CD4-positive, alpha-beta T cell (primary cell): ENCODE results near the gene SCARB1. TPM values are rescaled to one million over a fixed set of nuclear protein-coding genes. Genes with fewer than 3 reads are reported as not detected.

ENCODE experiments used
- ATAC-seq: fragments of 200-7000 bp; cut with Tn5 transposase; one replicate; pipeline ENCODE4 v1.10.0; 2022; ENCODE audit warnings: mild to moderate bottlenecking; ENCODE audit not compliant: poor library complexity
- CTCF ChIA-PET: fragments of 350-600 bp; sonication (Branson Sonifier 250); formaldehyde crosslinking; loops from one replicate; lab custom pipeline; 2021; ENCODE audit warnings: antibody characterized with exemption, inconsistent platforms; lab: Charles Lee
- POLR2A ChIA-PET: fragments of 350-600 bp; sonication (Branson Sonifier 250); formaldehyde crosslinking; loops from one replicate; lab custom pipeline; 2021; ENCODE audit warnings: antibody characterized with exemption, inconsistent platforms; lab: Charles Lee
- DNase-seq, 14 experiments: peaks; one replicate each; pipeline ENCODE4 v3.0.0-alpha.2; 2013 to 2020; ENCODE audit warnings: mixed read lengths in 2 of 14
- H3K27ac ChIP-seq, 2 donors: one replicate each; pipeline versions ENCODE4 v1.5.1 to v1.7.0; 2013; ENCODE audit warnings: low read length in 2 of 2, low read depth in 1 of 2, mild to moderate bottlenecking in 1 of 2
- H3K27me3 ChIP-seq, 2 experiments: 1 replicate in 1 of 2; 2 replicates in 1 of 2; pipeline versions ENCODE4 v1.6.1 to v1.7.0; 2013; ENCODE audit warnings: low read length in 2 of 2, control low read depth in 1 of 2, mild to moderate bottlenecking in 1 of 2, moderate library complexity in 1 of 2; ENCODE audit not compliant: insufficient read depth in 2 of 2, control insufficient read depth in 1 of 2
- H3K36me3 ChIP-seq: one replicate; pipeline ENCODE4 v1.6.1; 2013; ENCODE audit warnings: low read length, control low read depth; ENCODE audit not compliant: insufficient read depth
- H3K4me1 ChIP-seq: one replicate; pipeline ENCODE4 v1.6.1; 2013; ENCODE audit warnings: low read length, control low read depth; ENCODE audit not compliant: insufficient read depth
- H3K4me3 ChIP-seq: one replicate; pipeline ENCODE4 v1.5.1; 2013; ENCODE audit warnings: mild to moderate bottlenecking, low read length, moderate library complexity
- H3K9me3 ChIP-seq, 2 experiments: 1 replicate in 1 of 2; 2 replicates in 1 of 2; pipeline versions ENCODE4 v1.6.1 to v1.7.0; 2013; ENCODE audit warnings: low read length in 2 of 2, mild to moderate bottlenecking in 2 of 2, control low read depth in 1 of 2, moderate library complexity in 1 of 2; ENCODE audit not compliant: control insufficient read depth in 1 of 2, insufficient read depth in 1 of 2
- H3K27ac Mint-ChIP-seq: one replicate; pipeline ENCODE4 v1.8.0; 2020; ENCODE audit warnings: mixed read lengths
- H3K27me3 Mint-ChIP-seq: one replicate; pipeline ENCODE4 v1.8.0; 2021; ENCODE audit warnings: mixed read lengths
- H3K36me3 Mint-ChIP-seq: one replicate; pipeline ENCODE4 v1.8.0; 2021; ENCODE audit warnings: low read depth, mixed read lengths
- H3K4me1 Mint-ChIP-seq: one replicate; pipeline ENCODE4 v1.8.0; 2021; ENCODE audit warnings: low read depth, mixed read lengths
- H3K4me3 Mint-ChIP-seq: one replicate; pipeline ENCODE4 v1.8.0; 2020; ENCODE audit warnings: mild to moderate bottlenecking, mixed read lengths
- H3K9me3 Mint-ChIP-seq: one replicate; pipeline ENCODE4 v1.8.0; 2020; ENCODE audit warnings: mixed read lengths
- intact Hi-C, 2 experiments: fragments of 100-400 bp; cut with DNase I in 1 of 2; cut with micrococcal nuclease in 1 of 2; formaldehyde crosslinking; loops; one replicate each; pipeline versions ENCODE4 v1.15.1 to v1.9.0; 2023 to 2025; cut with DNase I, micrococcal nuclease
- total RNA-seq, 174 experiments: library from RNA in 2 of 174; stranded (reverse) in 2 of 174; gene quantifications; one replicate each; pipeline ENCODE4 v1.2.3 and lab custom pipeline; 2021 to 2026
- TF ChIP-seq, protein P1 (sequence below): fragments of 200-600 bp; IDR thresholded peaks from one replicate; pipeline ENCODE4 v1.8.0; 2022; ENCODE audit warnings: antibody characterized with exemption, mild to moderate bottlenecking

The SCARB1 gene
- total RNA-seq, 2 experiments from 2014 or later: 2.3 to 3.7 TPM

DNA sequence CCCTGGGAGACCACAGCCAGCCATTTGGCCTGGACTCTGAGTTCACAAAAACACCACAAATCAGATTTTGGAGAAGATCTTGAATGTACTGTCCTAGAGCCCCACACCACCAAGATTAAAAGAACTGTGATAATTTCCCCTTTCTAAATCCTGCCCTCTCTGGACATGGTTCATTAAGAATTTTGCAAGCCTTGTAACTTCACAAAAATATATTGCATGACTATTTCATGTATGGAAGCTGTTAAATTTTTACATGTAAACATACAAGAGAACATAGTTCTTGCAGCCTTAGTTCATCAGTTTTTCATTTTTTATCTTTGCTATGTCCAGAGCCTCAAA lies 97.0 kb downstream of the SCARB1 start:
- Histone ChIP-seq H3K27me3 (no peaks in the 10 kb centered on the region), H3K36me3 (no peaks in the 10 kb centered on the region), H3K4me1 (peaks cover 9% of the 10 kb centered on the region), H3K9me3 (peaks cover 0 to 9% of the 10 kb centered on the region in 2 experiments), H3K4me3 (no peak overlapping the region), H3K27ac (no peak overlapping the region)
- ATAC-seq: no peak
- POLR2A ChIA-PET: no interaction called here
- H3K27me3 Mint-ChIP-seq: peaks cover under 1% of the 10 kb centered on the region
- H3K4me3 Mint-ChIP-seq: no peak overlapping the region
- TF ChIP-seq, protein P1, sequence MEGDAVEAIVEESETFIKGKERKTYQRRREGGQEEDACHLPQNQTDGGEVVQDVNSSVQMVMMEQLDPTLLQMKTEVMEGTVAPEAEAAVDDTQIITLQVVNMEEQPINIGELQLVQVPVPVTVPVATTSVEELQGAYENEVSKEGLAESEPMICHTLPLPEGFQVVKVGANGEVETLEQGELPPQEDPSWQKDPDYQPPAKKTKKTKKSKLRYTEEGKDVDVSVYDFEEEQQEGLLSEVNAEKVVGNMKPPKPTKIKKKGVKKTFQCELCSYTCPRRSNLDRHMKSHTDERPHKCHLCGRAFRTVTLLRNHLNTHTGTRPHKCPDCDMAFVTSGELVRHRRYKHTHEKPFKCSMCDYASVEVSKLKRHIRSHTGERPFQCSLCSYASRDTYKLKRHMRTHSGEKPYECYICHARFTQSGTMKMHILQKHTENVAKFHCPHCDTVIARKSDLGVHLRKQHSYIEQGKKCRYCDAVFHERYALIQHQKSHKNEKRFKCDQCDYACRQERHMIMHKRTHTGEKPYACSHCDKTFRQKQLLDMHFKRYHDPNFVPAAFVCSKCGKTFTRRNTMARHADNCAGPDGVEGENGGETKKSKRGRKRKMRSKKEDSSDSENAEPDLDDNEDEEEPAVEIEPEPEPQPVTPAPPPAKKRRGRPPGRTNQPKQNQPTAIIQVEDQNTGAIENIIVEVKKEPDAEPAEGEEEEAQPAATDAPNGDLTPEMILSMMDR: no peak
- DNase-seq: no peak
- no peaks in the 10 kb centered on the region for H3K9me3 Mint-ChIP-seq
- H3K27ac Mint-ChIP-seq: no peak overlapping the region
- intact Hi-C loops: loop anchor here (1.0 to 10.0 kb wide), 5 partner anchors 154 to 730 kb away; no protein-coding TSS in a partner anchor
- CTCF ChIA-PET: no interaction called here
- H3K4me1 Mint-ChIP-seq: peaks cover 16% of the 10 kb centered on the region
- no peaks in the 10 kb centered on the region for H3K36me3 Mint-ChIP-seq

DNA sequence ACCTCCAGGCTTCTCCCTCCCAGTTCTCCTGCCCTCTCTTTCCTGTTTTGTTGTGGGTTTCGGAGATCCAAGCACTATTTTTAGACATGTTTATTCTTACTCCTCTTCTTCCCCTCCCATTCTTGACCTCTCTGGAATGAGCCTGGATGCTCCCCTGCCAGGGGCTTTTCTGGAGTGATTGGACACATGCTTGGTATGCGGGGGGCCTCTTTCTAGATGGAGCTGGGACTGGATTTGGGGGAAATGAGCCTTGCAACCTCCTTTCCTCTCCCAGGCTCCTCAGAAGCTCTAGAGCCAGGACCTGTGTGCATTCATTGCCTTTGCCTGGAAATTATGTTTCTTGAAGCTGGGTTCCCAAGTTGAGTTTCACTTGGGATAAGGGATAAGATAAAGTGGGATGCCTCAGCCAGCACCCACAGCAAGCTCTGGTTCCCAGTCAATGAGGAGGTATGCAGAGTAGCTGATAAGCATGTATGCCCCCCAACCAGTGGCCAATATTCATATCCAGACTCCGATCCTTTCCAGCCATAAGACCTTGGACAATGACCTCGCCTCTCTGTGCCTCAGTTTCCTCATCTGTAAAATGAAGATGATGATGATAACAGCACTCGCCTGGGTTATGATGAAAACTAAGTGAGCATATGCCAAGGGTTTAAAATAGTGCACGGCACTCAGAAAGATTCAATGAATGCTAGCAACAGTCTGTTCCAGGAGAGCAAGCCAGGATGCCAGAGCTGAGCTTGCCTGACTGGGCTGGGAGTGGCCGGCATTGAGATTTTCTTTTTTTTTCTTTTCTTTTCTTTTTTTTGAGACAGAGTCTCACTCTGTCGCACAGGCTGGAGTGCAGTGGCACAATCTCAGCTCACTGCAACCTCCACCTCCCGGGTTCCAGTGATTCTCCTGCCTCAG lies 97.8 kb downstream of the SCARB1 start:
- Mint-ChIP-seq H3K4me3 (no peak overlapping the region), H3K27me3 (no peaks in the 10 kb centered on the region), H3K36me3 (no peaks in the 10 kb centered on the region), H3K27ac (no peak overlapping the region), H3K4me1 (peaks cover 13% of the 10 kb centered on the region), H3K9me3 (no peaks in the 10 kb centered on the region)
- ATAC-seq (no peak), DNase-seq (no peak)
- Histone ChIP-seq H3K27me3 (no peaks in the 10 kb centered on the region), H3K36me3 (no peaks in the 10 kb centered on the region), H3K9me3 (peaks cover 0 to 9% of the 10 kb centered on the region in 2 experiments), H3K4me1 (peaks cover 6% of the 10 kb centered on the region), H3K4me3 (no peak overlapping the region), H3K27ac (no peak overlapping the region)
- CTCF ChIA-PET: no interaction called here
- POLR2A ChIA-PET: no interaction called here
- intact Hi-C loops: loop anchor here (1.0 to 10.0 kb wide), 4 partner anchors 154 to 418 kb away; no protein-coding TSS in a partner anchor
- TF ChIP-seq, protein P1: no peak

DNA sequence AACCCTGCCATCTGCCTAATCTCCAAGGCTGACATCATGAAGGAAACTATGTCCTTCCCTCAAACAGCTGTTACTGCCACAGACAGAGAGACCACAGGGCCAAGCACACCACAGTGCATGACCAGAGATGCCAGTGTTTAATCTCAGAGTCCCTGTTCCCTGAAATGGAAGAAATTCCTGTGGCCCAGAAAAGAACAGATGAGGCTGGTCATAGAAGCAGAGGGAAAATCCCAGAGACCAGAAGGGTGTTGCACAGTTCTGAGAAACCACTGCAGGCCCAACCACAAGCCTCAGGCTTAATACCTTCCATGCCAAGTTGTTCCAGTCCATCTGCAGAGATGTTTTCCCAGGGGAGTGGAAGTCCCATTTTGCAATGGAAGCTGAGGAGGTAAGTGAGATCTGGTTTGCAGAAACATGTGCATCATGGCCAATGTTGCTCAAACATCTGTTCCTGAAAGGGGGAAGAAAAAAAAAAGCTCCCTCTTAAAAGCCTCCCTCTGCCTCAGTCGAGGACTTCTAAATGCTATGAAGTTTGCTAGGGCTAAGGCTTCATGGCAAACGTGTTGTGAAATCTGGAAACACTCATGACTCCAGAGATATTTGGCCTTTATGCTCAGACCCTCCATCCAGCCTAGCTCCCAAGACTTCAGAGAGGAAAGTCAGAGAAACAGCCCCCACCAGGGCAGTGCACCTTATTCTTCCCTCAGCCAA lies 98.6 kb downstream of the SCARB1 start:
- Mint-ChIP-seq H3K27ac (no peak overlapping the region), H3K36me3 (no peaks in the 10 kb centered on the region), H3K27me3 (no peaks in the 10 kb centered on the region), H3K4me3 (no peak overlapping the region), H3K4me1 (peaks cover 13% of the 10 kb centered on the region), H3K9me3 (no peaks in the 10 kb centered on the region)
- H3K4me3 ChIP-seq: no peak overlapping the region
- H3K4me1 ChIP-seq: peaks cover 6% of the 10 kb centered on the region
- no peak for ATAC-seq
- no peak for DNase-seq
- intact Hi-C loops: loop anchor here (5.0 to 10.0 kb wide), 2 partner anchors 153 to 310 kb away; no protein-coding TSS in a partner anchor
- TF ChIP-seq, protein P1: no peak
- no peaks in the 10 kb centered on the region for H3K27me3 ChIP-seq
- H3K27ac ChIP-seq: no peak overlapping the region
- CTCF ChIA-PET: no interaction called here
- no peaks in the 10 kb centered on the region for H3K36me3 ChIP-seq
- H3K9me3 ChIP-seq: peaks cover 0 to 9% of the 10 kb centered on the region in 2 experiments
- POLR2A ChIA-PET: no interaction called here
